WTC11 (cell line): Measurements from ENCODE around the gene ENPP7. TPM values are rescaled to one million over a fixed set of nuclear protein-coding genes. Genes with fewer than 3 reads are reported as not detected.

Experiments used
- ATAC-seq: fragments of 200-7000 bp; cut with Tn5 transposase; 2 replicates; pipeline ENCODE4 v1.10.0; 2021; ENCODE audit warnings: mild to moderate bottlenecking, moderate library complexity
- CTCF ChIA-PET: fragments of 300-600 bp; sonication (Branson Sonifier 250); formaldehyde crosslinking; loops from one replicate; lab custom pipeline; 2021; ENCODE audit warnings: antibody characterized with exemption; lab: Charles Lee
- POLR2A ChIA-PET: fragments of 350-600 bp; sonication (Branson Sonifier 250); formaldehyde crosslinking; loops from one replicate; lab custom pipeline; 2021; ENCODE audit warnings: antibody characterized with exemption; lab: Charles Lee
- DNase-seq: peaks from one replicate; pipeline ENCODE4 v3.0.0; 2021; ENCODE audit warnings: low spot score
- H3K27ac Mint-ChIP-seq: 2 replicates; pipeline ENCODE4 v1.8.0; 2021; ENCODE audit warnings: mixed read lengths
- H3K27me3 Mint-ChIP-seq: 2 replicates; pipeline ENCODE4 v1.8.0; 2021; ENCODE audit warnings: low read depth, mild to moderate bottlenecking, moderate library complexity, mixed read lengths
- H3K36me3 Mint-ChIP-seq: 2 replicates; pipeline ENCODE4 v1.8.0; 2021; ENCODE audit warnings: mixed read lengths
- H3K4me1 Mint-ChIP-seq: 2 replicates; pipeline ENCODE4 v1.8.0; 2022; ENCODE audit warnings: mixed read lengths
- H3K4me3 Mint-ChIP-seq: 2 replicates; pipeline ENCODE4 v1.8.0; 2021; ENCODE audit warnings: mild to moderate bottlenecking, moderate library complexity, mixed read lengths
- H3K9me3 Mint-ChIP-seq: 2 replicates; pipeline ENCODE4 v1.8.0; 2021; ENCODE audit warnings: mixed read lengths
- ARID4B ChIP-seq: sonication (generic); formaldehyde crosslinking; IDR thresholded peaks from 2 replicates; pipeline ENCODE4 v1.8.0; 2023; ENCODE audit warnings: missing genetic modification reagents, mild to moderate bottlenecking, borderline replicate concordance
- ATF2 ChIP-seq: sonication (generic); formaldehyde crosslinking; IDR thresholded peaks from 2 replicates; pipeline ENCODE4 v1.8.1; 2022; ENCODE audit warnings: low read depth, missing genetic modification reagents, borderline replicate concordance
- CTCF ChIP-seq: fragments of 200-600 bp; IDR thresholded peaks from 2 replicates; pipeline ENCODE4 v1.8.0; 2022; ENCODE audit warnings: antibody characterized with exemption
- ELF4 ChIP-seq: sonication (generic); formaldehyde crosslinking; IDR thresholded peaks from 2 replicates; pipeline ENCODE4 v1.8.1; 2022; ENCODE audit warnings: low read depth, mild to moderate bottlenecking, moderate library complexity, missing genetic modification reagents
- IRF2 ChIP-seq: sonication (generic); formaldehyde crosslinking; IDR thresholded peaks from 2 replicates; pipeline ENCODE4 v1.8.0; 2022; ENCODE audit warnings: low read depth, missing genetic modification reagents, borderline replicate concordance
- MLX ChIP-seq: sonication (generic); formaldehyde crosslinking; IDR thresholded peaks from 2 replicates; pipeline ENCODE4 v1.8.1; 2023; ENCODE audit warnings: mild to moderate bottlenecking, missing genetic modification reagents, moderate library complexity
- NFATC4 ChIP-seq: fragments of 250-450 bp; sonication (Bioruptor Pico); IDR thresholded peaks from 2 replicates; pipeline ENCODE4 v1.9.0; 2021; ENCODE audit warnings: mild to moderate bottlenecking
- NFYB ChIP-seq: sonication (generic); formaldehyde crosslinking; conservative IDR thresholded peaks from 2 replicates; pipeline ENCODE4 v1.8.0; 2022; ENCODE audit warnings: low read depth, missing genetic modification reagents
- NR1H2 ChIP-seq: sonication (generic); formaldehyde crosslinking; IDR thresholded peaks from 2 replicates; pipeline ENCODE4 v1.9.0; 2021; ENCODE audit warnings: mild to moderate bottlenecking, moderate library complexity, missing genetic modification reagents
- PRRX2 ChIP-seq: fragments of 250-450 bp; sonication (Bioruptor Pico); IDR thresholded peaks from 2 replicates; pipeline ENCODE4 v1.8.0; 2021; ENCODE audit warnings: mild to moderate bottlenecking
- SMAD3 ChIP-seq: sonication (generic); formaldehyde crosslinking; IDR thresholded peaks from 2 replicates; pipeline ENCODE4 v1.8.0; 2022; ENCODE audit warnings: missing genetic modification reagents, mild to moderate bottlenecking, borderline replicate concordance
- SMAD4 ChIP-seq: sonication (generic); formaldehyde crosslinking; IDR thresholded peaks from 2 replicates; pipeline ENCODE4 v1.8.0; 2022; ENCODE audit warnings: mild to moderate bottlenecking, missing genetic modification reagents
- TCF7 ChIP-seq: sonication (generic); formaldehyde crosslinking; IDR thresholded peaks from 2 replicates; pipeline ENCODE4 v1.8.0; 2022; ENCODE audit warnings: mild to moderate bottlenecking, low read depth, missing genetic modification reagents, moderate library complexity
- TEAD4 ChIP-seq: sonication (generic); formaldehyde crosslinking; IDR thresholded peaks from 2 replicates; pipeline ENCODE4 v1.8.0; 2022; ENCODE audit warnings: mild to moderate bottlenecking, missing genetic modification reagents
- TP53 ChIP-seq: sonication (generic); formaldehyde crosslinking; IDR thresholded peaks from 2 replicates; pipeline ENCODE4 v1.8.1; 2023; ENCODE audit warnings: mild to moderate bottlenecking, missing genetic modification reagents
- ZNF512 ChIP-seq: sonication (generic); formaldehyde crosslinking; IDR thresholded peaks from 2 replicates; pipeline ENCODE4 v1.8.1; 2022; ENCODE audit warnings: missing genetic modification reagents, borderline replicate concordance
- total RNA-seq: library from RNA; stranded (reverse); gene quantifications from 3 replicates; pipeline ENCODE4 v1.2.3, GENCODE V29; 2021

Gene ENPP7
- total RNA-seq, 1 experiment from 2014 or later = not detected

GRCh38 chr17:79761894-79762589 is 31.3 kb downstream of the ENPP7 start:
- H3K4me3 Mint-ChIP-seq = no peak overlapping the region
- ATAC-seq (no peak), DNase-seq (no peak)
- CTCF ChIA-PET = interaction anchor here (0.8 kb wide), 1 partner anchor 20 kb away, joined by 3 read pairs; no protein-coding TSS in a partner anchor
- no peaks in the 10 kb centered on the region for H3K4me1 Mint-ChIP-seq
- no peaks in the 10 kb centered on the region for H3K27me3 Mint-ChIP-seq
- H3K9me3 Mint-ChIP-seq = no peaks in the 10 kb centered on the region
- no peak for TF ChIP-seq MLX (CRISPR knock-in tag)
- TF ChIP-seq TP53 (CRISPR knock-in tag) = no peak
- H3K36me3 Mint-ChIP-seq = no peaks in the 10 kb centered on the region
- POLR2A ChIA-PET = interaction anchor here (0.7 kb wide), 1 partner anchor 1868 kb away, joined by 6 read pairs; no protein-coding TSS in a partner anchor
- no peak overlapping the region for H3K27ac Mint-ChIP-seq

GRCh38 chr17:79765708-79766107 is 35.0 kb downstream of the ENPP7 start:
- no peak overlapping the region for H3K4me3 Mint-ChIP-seq
- CTCF ChIA-PET = interaction anchor here (0.6 to 1.1 kb wide), 2 partner anchors 20 to 24 kb away, joined by 6 to 7 read pairs; no protein-coding TSS in a partner anchor

More at GRCh38 chr17:79765708-79766107, 35.0 kb downstream of the ENPP7 start:
- H3K27me3 Mint-ChIP-seq = peaks cover 2% of the 10 kb centered on the region; the same call in 1 of the 2 replicates
- H3K9me3 Mint-ChIP-seq = peaks cover 7% of the 10 kb centered on the region; the same call in 1 of the 2 replicates
- POLR2A ChIA-PET = interaction anchor here (0.7 kb wide), 1 partner anchor 213 kb away, joined by 4 read pairs; no protein-coding TSS in a partner anchor
- H3K4me1 Mint-ChIP-seq = no peaks in the 10 kb centered on the region
- no peaks in the 10 kb centered on the region for H3K36me3 Mint-ChIP-seq
- H3K27ac Mint-ChIP-seq = no peak overlapping the region
- ATAC-seq = no peak
- no peak for TF ChIP-seq ELF4 (CRISPR knock-in tag)
- TF ChIP-seq IRF2 (CRISPR knock-in tag) = no peak
- TF ChIP-seq NFATC4 (CRISPR knock-in tag) = no peak
- no peak for TF ChIP-seq NFYB (CRISPR knock-in tag)
- no peak for TF ChIP-seq ARID4B (CRISPR knock-in tag)
- no peak for TF ChIP-seq ATF2 (CRISPR knock-in tag)
- no peak for TF ChIP-seq TEAD4 (CRISPR knock-in tag)
- TF ChIP-seq SMAD4 (CRISPR knock-in tag) = no peak
- no peak for TF ChIP-seq TCF7 (CRISPR knock-in tag)
- no peak for TF ChIP-seq CTCF
- TF ChIP-seq NR1H2 = no peak
- TF ChIP-seq ZNF512 = no peak
- no peak for TF ChIP-seq PRRX2 (CRISPR knock-in tag)
- no peak for TF ChIP-seq SMAD3
- DNase-seq = no peak
